ENCODE results near the gene UGT1A5.

Gene UGT1A5

GRCh38 chr2:233775414-233775813, 62.7 kb downstream of the UGT1A5 start:
- TF ChIP-seq ZNF426 (tag by site-specific recombination; IDR thresholded peaks at IDR 0.05), result no peak
- TF ChIP-seq ZNF404 (tag by site-specific recombination; IDR thresholded peaks at IDR 0.05), result no peak
- TF ChIP-seq ZNF692 (tag by site-specific recombination; IDR thresholded peaks at IDR 0.05), result no peak
- TF ChIP-seq KLF7 (tag by site-specific recombination; IDR thresholded peaks at IDR 0.05; ENCODE audit: borderline replicate concordance), result no peak
- TF ChIP-seq ZNF610 (tag by site-specific recombination; IDR thresholded peaks at IDR 0.05; ENCODE audit: borderline replicate concordance), result no peak
- no peak for TF ChIP-seq ZNF114 (tag by site-specific recombination; IDR thresholded peaks at IDR 0.05)
- no peak for TF ChIP-seq GLIS2 (tag by site-specific recombination; IDR thresholded peaks at IDR 0.05)
- no peak for TF ChIP-seq SP2 (tag by site-specific recombination; IDR thresholded peaks at IDR 0.05)
- TF ChIP-seq REPIN1 (tag by site-specific recombination; IDR thresholded peaks at IDR 0.05; ENCODE audit: low read depth), result no peak
- TF ChIP-seq ZNF626 (tag by site-specific recombination; IDR thresholded peaks at IDR 0.05), result no peak
- no peak for TF ChIP-seq ZNF341 (tag by site-specific recombination; IDR thresholded peaks at IDR 0.05; ENCODE audit: low read depth)
- no peak for TF ChIP-seq BCL11B (tag by site-specific recombination; IDR thresholded peaks at IDR 0.05; ENCODE audit: low read depth)
- TF ChIP-seq ZNF571 (tag by site-specific recombination; IDR thresholded peaks at IDR 0.05), result no peak
- POLR2A ChIA-PET, result no interaction called here
- no peak overlapping the region for H3K4me3 ChIP-seq (ENCODE audit: low read depth, low read length)
- H3K4me1 ChIP-seq (ENCODE audit: control insufficient read depth, insufficient read depth, low read length), result no peaks in the 10 kb centered on the region
- no peak overlapping the region for H3K27ac ChIP-seq (ENCODE audit: extremely low read depth, low read depth, low read length)
- H3K36me3 ChIP-seq (ENCODE audit: control insufficient read depth in 2 of 2, insufficient read depth in 1 of 2, low read length in 2 of 2), result no peaks in the 10 kb centered on the region
- CTCF ChIA-PET, result interaction anchor here (0.8 to 1.0 kb wide), 2 partner anchors 12 to 82 kb away, joined by 4 read pairs; no protein-coding TSS in a partner anchor
- no peaks in the 10 kb centered on the region for H3K9me3 ChIP-seq (ENCODE audit: control insufficient read depth, insufficient read depth, low read depth, low read length)

GRCh38 chr2:233778030-233778429, 65.3 kb downstream of the UGT1A5 start, which contains the start of gene MROH2A:
TSS of gene MROH2A (plus strand) at chr2:233778330. CDS start at chr2:233779359, 1,029 bp downstream.
- Histone ChIP-seq H3K4me1 (ENCODE audit: control insufficient read depth, insufficient read depth, low read length) (no peaks in the 10 kb centered on the region), H3K9me3 (ENCODE audit: control insufficient read depth, insufficient read depth, low read depth, low read length) (no peaks in the 10 kb centered on the region), H3K27ac (ENCODE audit: extremely low read depth, low read depth, low read length) (no peak within 1 kb of the TSS), H3K36me3 (ENCODE audit: control insufficient read depth in 2 of 2, insufficient read depth in 1 of 2, low read length in 2 of 2) (no peaks in the 10 kb centered on the region), H3K4me3 (ENCODE audit: low read depth, low read length) (no peak within 1 kb of the TSS)
- ChIA-PET CTCF (interaction anchor here (0.7 kb wide), 1 partner anchor 153 kb away, joined by 3 read pairs; no protein-coding TSS in a partner anchor), POLR2A (no interaction called here)
- TF ChIP-seq ZNF174 (tag by site-specific recombination; IDR thresholded peaks at IDR 0.05) (no peak), ZNF518A (tag by site-specific recombination; conservative IDR thresholded peaks at IDR 0.05; ENCODE audit: low read depth) (no peak), SCRT2 (tag by site-specific recombination; IDR thresholded peaks at IDR 0.05) (no peak), ZNF707 (tag by site-specific recombination; IDR thresholded peaks at IDR 0.05) (no peak), ZNF169 (tag by site-specific recombination; IDR thresholded peaks at IDR 0.05) (no peak), ZNF10 (tag by site-specific recombination; IDR thresholded peaks at IDR 0.05) (no peak), ZNF555 (tag by site-specific recombination; conservative IDR thresholded peaks at IDR 0.05) (no peak), ZNF223 (tag by site-specific recombination; IDR thresholded peaks at IDR 0.05) (no peak), ELK4 (IDR thresholded peaks at IDR 0.05; ENCODE audit: borderline replicate concordance, low read depth, low read length) (no peak), ZBTB10 (tag by site-specific recombination; IDR thresholded peaks at IDR 0.05) (no peak), ZSCAN23 (tag by site-specific recombination; IDR thresholded peaks at IDR 0.05) (no peak), ZNF692 (tag by site-specific recombination; IDR thresholded peaks at IDR 0.05) (no peak)

Data from HEK293 (cell line).